Fibroblast of lung (primary cell): ENCODE results near the gene TRPM3. TPM values are rescaled to one million over a fixed set of nuclear protein-coding genes. Genes with fewer than 3 reads are reported as not detected.

Experiments used
- DNase-seq, 2 donors: peaks; one replicate each; pipeline versions ENCODE4 v3.0.0 to v3.0.0-alpha.2; 2010; ENCODE audit warnings: low read depth in 2 of 2
- H2AFZ ChIP-seq: 2 replicates; pipeline ENCODE4 v1.5.1; 2012; ENCODE audit warnings: low read length, control low read depth, inconsistent platforms
- H3K27ac ChIP-seq: 2 replicates; pipeline ENCODE4 v1.5.1; 2011; ENCODE audit warnings: low read length, control low read depth; ENCODE audit not compliant: insufficient read depth
- H3K27me3 ChIP-seq: 2 replicates; pipeline ENCODE4 v1.5.1; 2011; ENCODE audit warnings: mild to moderate bottlenecking, low read length; ENCODE audit not compliant: control insufficient read depth, insufficient read depth
- H3K36me3 ChIP-seq: 2 replicates; pipeline ENCODE4 v1.5.1; 2011; ENCODE audit warnings: low read length; ENCODE audit not compliant: control insufficient read depth, insufficient read depth
- H3K4me1 ChIP-seq: 2 replicates; pipeline ENCODE4 v1.5.1; 2011; ENCODE audit warnings: low read length; ENCODE audit not compliant: control insufficient read depth, insufficient read depth; ENCODE audit errors: extremely low read depth
- H3K4me2 ChIP-seq: 2 replicates; pipeline ENCODE4 v1.5.1; 2011; ENCODE audit warnings: low read length, control low read depth; ENCODE audit not compliant: insufficient read depth; ENCODE audit errors: extremely low read depth
- H3K4me3 ChIP-seq, 4 experiments: fragments of 200-600 bp in 1 of 4; sonication (generic) in 1 of 4; replicated peaks in 1 of 4; 2 replicates each; pipeline ENCODE4 v1.5.1; 2011 to 2016; ENCODE audit warnings: low read length in 4 of 4, low read depth in 3 of 4, mild to moderate bottlenecking in 3 of 4, control low read depth in 2 of 4, inconsistent platforms in 1 of 4, mixed read lengths in 1 of 4; ENCODE audit not compliant: insufficient read depth in 1 of 4; ENCODE audit errors: control extremely low read depth in 1 of 4
- H3K79me2 ChIP-seq: 2 replicates; pipeline ENCODE4 v1.5.1; 2012; ENCODE audit warnings: mild to moderate bottlenecking, low read length, inconsistent platforms; ENCODE audit not compliant: control insufficient read depth, insufficient read depth
- H3K9ac ChIP-seq: 2 replicates; pipeline ENCODE4 v1.5.1; 2011; ENCODE audit warnings: mild to moderate bottlenecking, low read length, control low read depth; ENCODE audit not compliant: insufficient read depth
- H3K9me3 ChIP-seq: 2 replicates; pipeline ENCODE4 v1.5.1; 2012; ENCODE audit warnings: low read depth, low read length; ENCODE audit not compliant: control insufficient read depth, insufficient read depth
- H4K20me1 ChIP-seq: 2 replicates; pipeline ENCODE4 v1.5.1; 2011; ENCODE audit warnings: low read length; ENCODE audit not compliant: control insufficient read depth, insufficient read depth; ENCODE audit errors: extremely low read depth
- EZH2 ChIP-seq: IDR thresholded peaks from 2 replicates; pipeline ENCODE4 v1.5.1; 2012; ENCODE audit warnings: low read length, control low read depth, mild to moderate bottlenecking; ENCODE audit errors: missing control alignments
- polyA plus RNA-seq, 2 donors: library from polyadenylated mRNA; depleted of rRNA in 1 of 2; stranded (reverse) in 1 of 2; unstranded in 1 of 2; fragments of >200 nt; gene quantifications; 2 replicates each; pipeline ENCODE4 v1.2.1, GENCODE V29; 2011 to 2012; ENCODE audit warnings: missing spikeins in 1 of 2
- total RNA-seq: library from RNA; depleted of rRNA; stranded (reverse); fragments of >200 nt; gene quantifications from 2 replicates; pipeline ENCODE4 v1.2.1, GENCODE V29; 2014
- TF ChIP-seq, protein P1 (sequence below), 2 donors: IDR thresholded peaks in 1 of 2; conservative IDR thresholded peaks in 1 of 2; 1 replicate in 1 of 2; 2 replicates in 1 of 2; pipeline ENCODE4 v1.5.1; 2011 to 2012; ENCODE audit warnings: low read length in 2 of 2, control low read depth in 1 of 2, inconsistent platforms in 1 of 2, low read depth in 1 of 2, mild to moderate bottlenecking in 1 of 2

TRPM3 gene
- total and polyA plus RNA-seq, 2 donors (not counting 1 experiment from before 2014, with no cell fraction given), result 0.05 to 0.50 TPM

DNA sequence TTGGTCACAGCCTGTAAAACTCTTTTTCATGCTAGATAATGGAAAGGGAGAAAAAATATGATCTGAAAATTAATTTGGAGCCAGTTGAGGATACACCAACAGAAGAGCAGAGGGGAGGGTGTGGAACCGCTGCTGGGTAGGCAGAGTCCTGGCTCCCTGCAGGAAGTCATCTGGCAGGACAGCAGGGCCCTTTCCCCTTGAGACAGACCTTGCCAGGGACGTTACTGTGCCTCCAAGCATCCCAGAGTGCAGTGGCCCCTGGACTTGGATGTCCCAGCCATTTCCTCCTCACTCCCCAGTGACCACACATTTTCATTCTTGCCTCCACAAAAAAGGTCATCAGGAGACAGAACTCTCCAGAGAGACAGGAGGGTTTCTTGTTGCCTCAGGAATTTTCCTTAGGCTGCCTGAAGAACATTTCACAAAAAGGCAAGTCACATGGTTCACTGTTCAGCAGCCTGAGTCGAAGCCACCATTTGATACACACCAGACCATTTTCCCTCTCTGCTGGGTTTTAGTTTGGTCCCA is 5.9 kb downstream of the TRPM3 start:
- no peak overlapping the region for H3K4me2 ChIP-seq
- no peak for DNase-seq
- no peak overlapping the region for H3K27ac ChIP-seq
- H3K9me3 ChIP-seq, result no peaks in the 10 kb centered on the region
- H3K27me3 ChIP-seq, result no peaks in the 10 kb centered on the region
- H3K79me2 ChIP-seq, result no peaks in the 10 kb centered on the region
- no peak overlapping the region for H3K4me3 ChIP-seq
- no peak overlapping the region for H2AFZ ChIP-seq
- H3K36me3 ChIP-seq, result no peaks in the 10 kb centered on the region
- no peaks in the 10 kb centered on the region for H4K20me1 ChIP-seq
- TF ChIP-seq EZH2, result no peak
- TF ChIP-seq, protein P1, sequence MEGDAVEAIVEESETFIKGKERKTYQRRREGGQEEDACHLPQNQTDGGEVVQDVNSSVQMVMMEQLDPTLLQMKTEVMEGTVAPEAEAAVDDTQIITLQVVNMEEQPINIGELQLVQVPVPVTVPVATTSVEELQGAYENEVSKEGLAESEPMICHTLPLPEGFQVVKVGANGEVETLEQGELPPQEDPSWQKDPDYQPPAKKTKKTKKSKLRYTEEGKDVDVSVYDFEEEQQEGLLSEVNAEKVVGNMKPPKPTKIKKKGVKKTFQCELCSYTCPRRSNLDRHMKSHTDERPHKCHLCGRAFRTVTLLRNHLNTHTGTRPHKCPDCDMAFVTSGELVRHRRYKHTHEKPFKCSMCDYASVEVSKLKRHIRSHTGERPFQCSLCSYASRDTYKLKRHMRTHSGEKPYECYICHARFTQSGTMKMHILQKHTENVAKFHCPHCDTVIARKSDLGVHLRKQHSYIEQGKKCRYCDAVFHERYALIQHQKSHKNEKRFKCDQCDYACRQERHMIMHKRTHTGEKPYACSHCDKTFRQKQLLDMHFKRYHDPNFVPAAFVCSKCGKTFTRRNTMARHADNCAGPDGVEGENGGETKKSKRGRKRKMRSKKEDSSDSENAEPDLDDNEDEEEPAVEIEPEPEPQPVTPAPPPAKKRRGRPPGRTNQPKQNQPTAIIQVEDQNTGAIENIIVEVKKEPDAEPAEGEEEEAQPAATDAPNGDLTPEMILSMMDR (conservative IDR thresholded peaks at IDR 0.05 in 1 of 2, IDR thresholded peaks at IDR 0.05 in 1 of 2; ENCODE audit: low read depth in 1 of 2, low read length in 2 of 2), result no peak
- no peaks in the 10 kb centered on the region for H3K4me1 ChIP-seq
- no peak overlapping the region for H3K9ac ChIP-seq

DNA sequence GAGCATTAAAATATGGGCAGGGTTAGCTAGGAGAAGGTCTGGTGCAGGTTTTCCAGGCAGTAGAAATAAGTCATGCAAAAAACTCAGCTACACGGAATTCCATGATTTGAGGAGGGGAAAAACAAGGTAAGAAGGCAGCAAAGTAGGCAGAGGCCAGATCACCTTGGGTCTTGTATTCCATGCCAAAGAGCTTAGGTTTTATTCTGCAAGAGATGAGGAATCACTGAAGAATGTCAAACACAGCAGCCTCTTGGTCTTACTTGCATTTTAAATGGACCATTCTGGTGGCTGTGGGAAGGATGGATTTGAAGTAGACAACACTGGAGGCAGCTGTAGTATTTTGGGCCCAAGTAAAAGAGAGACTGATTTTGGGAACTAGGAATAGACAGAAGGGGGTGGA is 8.6 kb downstream of the TRPM3 start:
- TF ChIP-seq, protein P1 (conservative IDR thresholded peaks at IDR 0.05 in 1 of 2, IDR thresholded peaks at IDR 0.05 in 1 of 2; ENCODE audit: low read depth in 1 of 2, low read length in 2 of 2), result no peak
- TF ChIP-seq EZH2, result no peak
- no peak overlapping the region for H3K4me3 ChIP-seq
- H3K9ac ChIP-seq, result no peak overlapping the region
- no peak overlapping the region for H3K27ac ChIP-seq
- H3K27me3 ChIP-seq, result no peaks in the 10 kb centered on the region
- no peaks in the 10 kb centered on the region for H3K79me2 ChIP-seq
- no peak for DNase-seq
- H3K4me2 ChIP-seq, result no peak overlapping the region
- H2AFZ ChIP-seq, result no peak overlapping the region
- no peaks in the 10 kb centered on the region for H4K20me1 ChIP-seq
- H3K4me1 ChIP-seq, result no peaks in the 10 kb centered on the region
- no peaks in the 10 kb centered on the region for H3K9me3 ChIP-seq
- H3K36me3 ChIP-seq, result no peaks in the 10 kb centered on the region

DNA sequence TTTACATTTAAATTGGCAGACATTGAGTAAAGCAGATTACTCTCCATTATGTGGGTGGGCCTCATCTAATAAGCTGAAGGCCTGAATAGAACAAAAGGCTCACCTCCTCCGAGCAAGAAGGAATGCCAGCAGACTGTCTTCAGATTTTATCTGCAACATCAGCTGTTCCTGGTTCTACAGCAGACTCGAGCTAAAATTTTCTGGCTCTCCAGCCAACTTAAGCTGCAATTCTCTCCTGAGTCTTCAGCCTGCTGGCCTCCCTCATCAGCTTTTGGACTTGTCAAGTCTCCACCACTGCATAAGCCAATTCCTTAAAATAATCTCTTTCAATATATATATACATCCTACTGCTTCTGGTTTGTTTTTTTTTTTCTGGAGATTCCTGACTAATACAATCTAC is 12.5 kb downstream of the TRPM3 start:
- Histone ChIP-seq H3K4me3 (no peak overlapping the region), H3K27ac (no peak overlapping the region), H2AFZ (no peak overlapping the region), H3K79me2 (no peaks in the 10 kb centered on the region), H4K20me1 (no peaks in the 10 kb centered on the region), H3K36me3 (no peaks in the 10 kb centered on the region), H3K27me3 (no peaks in the 10 kb centered on the region), H3K9ac (no peak overlapping the region), H3K9me3 (no peaks in the 10 kb centered on the region), H3K4me2 (no peak overlapping the region), H3K4me1 (no peaks in the 10 kb centered on the region)
- DNase-seq, result no peak
- TF ChIP-seq, protein P1 (conservative IDR thresholded peaks at IDR 0.05 in 1 of 2, IDR thresholded peaks at IDR 0.05 in 1 of 2; ENCODE audit: low read depth in 1 of 2, low read length in 2 of 2), result no peak
- no peak for TF ChIP-seq EZH2
